IMR-90 (cell line): ENCODE data around the gene FARP1. TPM values are rescaled to one million over a fixed set of nuclear protein-coding genes. Genes with fewer than 3 reads are reported as not detected.

ENCODE experiments used
- ATAC-seq: fragments of 200-7000 bp; cut with Tn5 transposase; 2 replicates; pipeline ENCODE4 v1.9.1; 2020; ENCODE audit warnings: low read depth, mild to moderate bottlenecking, moderate library complexity
- BruUV-seq: library from RNA; stranded (reverse); fragments of 400-500 nt; replicated peaks from 2 replicates; lab custom pipeline; 2021; lab: Mats Ljungman, UMichigan
- CTCF ChIA-PET: fragments of 300-600 bp; formaldehyde crosslinking; extraction: SDS; loops from one replicate; lab custom pipeline; 2021; ENCODE audit warnings: antibody characterized with exemption; lab: Yijun Ruan, JAX
- POLR2A ChIA-PET: fragments of 300-600 bp; sonication (Branson Sonifier 250); formaldehyde crosslinking; loops from one replicate; lab custom pipeline; 2022; ENCODE audit warnings: antibody characterized with exemption; ENCODE audit not compliant: unreplicated experiment; lab: Charles Lee
- DNase-seq: peaks from one replicate; pipeline ENCODE4 v3.0.0; 2013
- H2AFZ ChIP-seq: replicated peaks from 2 replicates; pipeline ENCODE3; 2013; ENCODE audit warnings: low read length, mild to moderate bottlenecking; ENCODE audit not compliant: poor library complexity
- H2AK5ac ChIP-seq: 2 replicates; pipeline ENCODE4 v1.6.1; 2013; ENCODE audit warnings: low read depth, low read length, inconsistent platforms
- H2AK9ac ChIP-seq: replicated peaks from 2 replicates; pipeline ENCODE3; 2013; ENCODE audit warnings: mild to moderate bottlenecking, low read depth, low read length, moderate library complexity; ENCODE audit not compliant: poor library complexity
- H2BK120ac ChIP-seq: 2 replicates; pipeline ENCODE4 v1.6.1; 2013; ENCODE audit warnings: low read depth, low read length, inconsistent platforms
- H2BK15ac ChIP-seq: 3 replicates; pipeline ENCODE4 v1.6.1; 2013; ENCODE audit warnings: low read depth, low read length, inconsistent platforms
- H2BK20ac ChIP-seq: 2 replicates; pipeline ENCODE4 v1.6.1; 2013; ENCODE audit warnings: low read depth, mild to moderate bottlenecking, inconsistent platforms, low read length, moderate library complexity
- H2BK5ac ChIP-seq: 2 replicates; pipeline ENCODE4 v1.6.1; 2013; ENCODE audit warnings: mild to moderate bottlenecking, low read depth, low read length, inconsistent platforms; ENCODE audit not compliant: poor library complexity, severe bottlenecking
- H3K14ac ChIP-seq: replicated peaks from 2 replicates; pipeline ENCODE4 v1.6.1; 2013; ENCODE audit warnings: low read depth, low read length, inconsistent platforms
- H3K18ac ChIP-seq: 2 replicates; pipeline ENCODE4 v1.6.1; 2013; ENCODE audit warnings: low read depth, low read length, control low read depth
- H3K23ac ChIP-seq: 2 replicates; pipeline ENCODE4 v1.6.1; 2013; ENCODE audit warnings: low read depth, low read length, inconsistent platforms
- H3K27ac ChIP-seq: 2 replicates; pipeline ENCODE4 v1.5.1; 2013; ENCODE audit warnings: mild to moderate bottlenecking, control low read depth, low read length; ENCODE audit not compliant: insufficient read depth
- H3K27me3 ChIP-seq: 2 replicates; pipeline ENCODE4 v1.6.1; 2013; ENCODE audit warnings: low read length; ENCODE audit not compliant: control insufficient read depth, insufficient read depth
- H3K36me3 ChIP-seq: 2 replicates; pipeline ENCODE4 v1.6.1; 2013; ENCODE audit warnings: low read length, mixed read lengths; ENCODE audit not compliant: control insufficient read depth, insufficient read depth
- H3K4ac ChIP-seq: 2 replicates; pipeline ENCODE4 v1.6.1; 2013; ENCODE audit warnings: low read depth, low read length, inconsistent platforms
- H3K4me1 ChIP-seq: 2 replicates; pipeline ENCODE4 v1.6.1; 2013; ENCODE audit warnings: low read length, mixed read lengths; ENCODE audit not compliant: control insufficient read depth, insufficient read depth
- H3K4me2 ChIP-seq: 2 replicates; pipeline ENCODE4 v1.6.1; 2013; ENCODE audit warnings: low read depth, mild to moderate bottlenecking, control low read depth, low read length, moderate library complexity
- H3K4me3 ChIP-seq: 2 replicates; pipeline ENCODE4 v1.5.1; 2013; ENCODE audit warnings: low read depth, mild to moderate bottlenecking, control low read depth, low read length, moderate library complexity; ENCODE audit not compliant: insufficient read depth
- H3K56ac ChIP-seq: 2 replicates; pipeline ENCODE4 v1.6.1; 2013; ENCODE audit warnings: low read length, inconsistent platforms; ENCODE audit not compliant: insufficient read depth; ENCODE audit errors: extremely low read depth
- H3K79me1 ChIP-seq, 2 experiments: 2 replicates each; pipeline ENCODE4 v1.6.1; 2013; ENCODE audit warnings: low read length in 2 of 2, inconsistent platforms in 1 of 2, low read depth in 1 of 2
- H3K9ac ChIP-seq: 2 replicates; pipeline ENCODE4 v1.6.1; 2013; ENCODE audit warnings: low read depth, low read length, control low read depth
- H3K9me1 ChIP-seq: 2 replicates; pipeline ENCODE4 v1.6.1; 2013; ENCODE audit warnings: low read length, inconsistent platforms; ENCODE audit not compliant: insufficient read depth
- H3K9me3 ChIP-seq: 2 replicates; pipeline ENCODE4 v1.6.1; 2013; ENCODE audit warnings: low read length; ENCODE audit not compliant: control insufficient read depth, insufficient read depth
- H4K20me1 ChIP-seq: 2 replicates; pipeline ENCODE4 v1.6.1; 2013; ENCODE audit warnings: low read length, inconsistent platforms; ENCODE audit not compliant: insufficient read depth
- H4K5ac ChIP-seq: 2 replicates; pipeline ENCODE4 v1.6.1; 2013; ENCODE audit warnings: mild to moderate bottlenecking, low read depth, low read length, control low read depth
- H4K8ac ChIP-seq, 2 experiments: 2 replicates each; pipeline ENCODE4 v1.6.1; 2013; ENCODE audit warnings: low read depth in 2 of 2, low read length in 2 of 2, control low read depth in 1 of 2, inconsistent platforms in 1 of 2
- H4K91ac ChIP-seq: 2 replicates; pipeline ENCODE4 v1.6.1; 2013; ENCODE audit warnings: low read depth, low read length, inconsistent platforms; ENCODE audit not compliant: insufficient read depth
- BHLHE40 ChIP-seq: fragments of 150-350 bp; IDR thresholded peaks from 2 replicates; pipeline ENCODE4 v1.6.1; 2016; ENCODE audit warnings: mild to moderate bottlenecking, low read depth, low read length
- CEBPB ChIP-seq: IDR thresholded peaks from 2 replicates; pipeline ENCODE4 v1.6.1; 2012; ENCODE audit warnings: low read depth, low read length, improper control_type of control experiment
- CHD1 ChIP-seq: IDR thresholded peaks from 2 replicates; pipeline ENCODE4 v1.6.1; 2012; ENCODE audit warnings: low read depth, low read length, improper control_type of control experiment
- CTCF ChIP-seq: conservative IDR thresholded peaks from 2 replicates; pipeline ENCODE4 v1.5.1; 2012; ENCODE audit warnings: mild to moderate bottlenecking, low read depth, low read length, improper control_type of control experiment
- ELK1 ChIP-seq: fragments of 150-350 bp; IDR thresholded peaks from 2 replicates; pipeline ENCODE4 v1.6.1; 2016; ENCODE audit warnings: low read depth, mild to moderate bottlenecking, low read length, moderate library complexity, borderline replicate concordance
- FOS ChIP-seq: fragments of 150-350 bp; IDR thresholded peaks from 2 replicates; pipeline ENCODE4 v1.6.1; 2016; ENCODE audit warnings: low read depth, low read length
- MAFK ChIP-seq: IDR thresholded peaks from 2 replicates; pipeline ENCODE4 v1.6.1; 2012; ENCODE audit warnings: low read depth, low read length, improper control_type of control experiment
- MAZ ChIP-seq: IDR thresholded peaks from 2 replicates; pipeline ENCODE4 v1.6.1; 2012; ENCODE audit warnings: low read depth, mild to moderate bottlenecking, low read length, improper control_type of control experiment, moderate library complexity, borderline replicate concordance
- MXI1 ChIP-seq: IDR thresholded peaks from 2 replicates; pipeline ENCODE4 v1.6.1; 2012; ENCODE audit warnings: low read depth, mild to moderate bottlenecking, low read length, moderate library complexity, borderline replicate concordance
- NFE2L2 ChIP-seq: fragments of 150-350 bp; IDR thresholded peaks from 2 replicates; pipeline ENCODE4 v1.6.1; 2016; ENCODE audit warnings: low read depth, mild to moderate bottlenecking, low read length
- RAD21 ChIP-seq: IDR thresholded peaks from 2 replicates; pipeline ENCODE4 v1.6.1; 2012; ENCODE audit warnings: low read length, improper control_type of control experiment
- RCOR1 ChIP-seq: IDR thresholded peaks from 2 replicates; pipeline ENCODE4 v1.6.1; 2012; ENCODE audit warnings: mild to moderate bottlenecking, low read length, improper control_type of control experiment; ENCODE audit not compliant: insufficient replicate concordance
- RFX5 ChIP-seq: IDR thresholded peaks from 2 replicates; pipeline ENCODE4 v1.8.0; 2012; ENCODE audit warnings: low read depth, mild to moderate bottlenecking, low read length, moderate library complexity
- SMC3 ChIP-seq: fragments of 150-350 bp; IDR thresholded peaks from 2 replicates; pipeline ENCODE4 v1.6.1; 2016; ENCODE audit warnings: low read depth, mild to moderate bottlenecking, antibody characterized with exemption, low read length, moderate library complexity
- USF2 ChIP-seq: fragments of 150-350 bp; IDR thresholded peaks from 2 replicates; pipeline ENCODE4 v1.6.1; 2017; ENCODE audit warnings: mild to moderate bottlenecking, antibody characterized with exemption, low read length, low read depth
- WGBS, 2 experiments: methylation state at CpG; one replicate each; pipeline versions ENCODE4 v1.1.5 to v1.1.7; 2013; ENCODE audit warnings: missing lambda C conversion rate in 2 of 2; ENCODE audit not compliant: insufficient read length in 1 of 2; ENCODE audit errors: extremely low coverage in 2 of 2; 5-methylcytosine and 5-hydroxymethylcytosine counted together
- dilution Hi-C: fragments of 300-500 bp; cut with HindIII; formaldehyde crosslinking; loops from one replicate; pipeline ENCODE4 v1.14.3; 2018; ENCODE audit warnings: low sequenced_read_pairs; ENCODE audit not compliant: unreplicated experiment
- in situ Hi-C: fragments of 300-500 bp; cut with MboI; formaldehyde crosslinking; loops from 3 replicates; pipeline ENCODE4 v1.14.3; 2019; ENCODE audit warnings: low sequenced_read_pairs, inconsistent platforms, mixed read lengths
- intact Hi-C: fragments of 100-400 bp; cut with micrococcal nuclease; formaldehyde crosslinking; loops from 2 replicates; pipeline ENCODE4 v1.10.0; 2022
- polyA plus RNA-seq, 3 experiments: library from polyadenylated mRNA; depleted of rRNA; stranded (reverse); fragments of >200 nt; gene quantifications; 2 replicates each; pipeline ENCODE4 v1.2.3, GENCODE V29; 2012; ENCODE audit warnings: low replicate concordance in 1 of 3
- total RNA-seq: library from RNA; depleted of rRNA; stranded (reverse); fragments of >200 nt; gene quantifications from 2 replicates; pipeline ENCODE4 v1.2.3, GENCODE V29; 2012

The FARP1 gene
- total and polyA plus RNA-seq, 2 of the 4 experiments (the other 2 are of a cell fraction): 39.6 to 57.0 TPM

GRCh38 chr13:98094678-98095266 lies 48.1 kb upstream of the FARP1 start:
- in situ Hi-C loops: no loop called here
- Histone ChIP-seq H3K4me3 (no peak overlapping the region), H3K27me3 (no peaks in the 10 kb centered on the region), H4K5ac (no peak overlapping the region), H4K91ac (no peak overlapping the region), H3K27ac (no peak overlapping the region), H3K4me2 (no peak overlapping the region), H2AK9ac (no peak overlapping the region), H2BK15ac (0 out of 3 replicates have a peak overlapping the region, but pooled peaks have one; percentile 61), H3K36me3 (no peaks in the 10 kb centered on the region), H3K14ac (0 out of 2 replicates have a peak overlapping the region, but pooled peaks have one; percentile 45), H3K9me1 (peaks cover under 1% of the 10 kb centered on the region; the same call in 1 of the 2 replicates), H4K20me1 (no peaks in the 10 kb centered on the region), H2BK5ac (no peak overlapping the region), H3K18ac (no peak overlapping the region), H3K23ac (no peak overlapping the region), H2AK5ac (peak overlapping the region; percentile 23; the same call in 1 of the 2 replicates), H3K4me1 (peaks cover 5% of the 10 kb centered on the region), H4K8ac (no peak overlapping the region), H3K9ac (no peak overlapping the region), H2BK20ac (peak overlapping the region; percentile 18; the same call in 1 of the 2 replicates), H2AFZ (peak overlapping the region; percentile 56), H3K9me3 (peaks cover 5% of the 10 kb centered on the region), H3K79me1 (no peaks in the 10 kb centered on the region), H2BK120ac (no peak overlapping the region), H3K4ac (no peak overlapping the region; the same call in 1 of the 2 replicates), H3K56ac (no peak overlapping the region)
- no peak for TF ChIP-seq NFE2L2
- no peak for TF ChIP-seq CTCF
- no peak for TF ChIP-seq CEBPB
- no peak for TF ChIP-seq MAZ
- TF ChIP-seq FOS: no peak
- TF ChIP-seq SMC3: no peak
- no peak for TF ChIP-seq RCOR1
- TF ChIP-seq USF2: no peak
- no peak for TF ChIP-seq BHLHE40
- no peak for TF ChIP-seq MAFK
- no peak for TF ChIP-seq MXI1
- no peak for TF ChIP-seq RAD21
- no peak for TF ChIP-seq ELK1
- no peak for TF ChIP-seq RFX5
- no peak for TF ChIP-seq CHD1
- BruUV-seq: no TSS peak
- CTCF ChIA-PET: no interaction called here
- dilution Hi-C loops: no loop called here
- DNase-seq (no peak), ATAC-seq (no peak)
- POLR2A ChIA-PET: no interaction called here
- intact Hi-C loops: no loop called here
- no CpG with 5 or more reads among the region's 6 CpGs for WGBS, 2 experiments
